Fibroblast of mammary gland (primary cell): ENCODE data around the gene FTSJ3.

Source experiments
- DNase-seq: peaks from one replicate; pipeline ENCODE4 v3.0.0-alpha.2; 2010; ENCODE audit warnings: low read depth
- H3K4me3 ChIP-seq: 2 replicates; pipeline ENCODE4 v1.5.1; 2011; ENCODE audit warnings: low read depth, mild to moderate bottlenecking, low read length, moderate library complexity; ENCODE audit not compliant: control insufficient read depth
- TF ChIP-seq, protein P1 (sequence below): conservative IDR thresholded peaks from 2 replicates; pipeline ENCODE4 v1.5.1; 2011; ENCODE audit warnings: low read depth, low read length, inconsistent platforms; ENCODE audit not compliant: control insufficient read depth, insufficient read depth

Gene FTSJ3

DNA sequence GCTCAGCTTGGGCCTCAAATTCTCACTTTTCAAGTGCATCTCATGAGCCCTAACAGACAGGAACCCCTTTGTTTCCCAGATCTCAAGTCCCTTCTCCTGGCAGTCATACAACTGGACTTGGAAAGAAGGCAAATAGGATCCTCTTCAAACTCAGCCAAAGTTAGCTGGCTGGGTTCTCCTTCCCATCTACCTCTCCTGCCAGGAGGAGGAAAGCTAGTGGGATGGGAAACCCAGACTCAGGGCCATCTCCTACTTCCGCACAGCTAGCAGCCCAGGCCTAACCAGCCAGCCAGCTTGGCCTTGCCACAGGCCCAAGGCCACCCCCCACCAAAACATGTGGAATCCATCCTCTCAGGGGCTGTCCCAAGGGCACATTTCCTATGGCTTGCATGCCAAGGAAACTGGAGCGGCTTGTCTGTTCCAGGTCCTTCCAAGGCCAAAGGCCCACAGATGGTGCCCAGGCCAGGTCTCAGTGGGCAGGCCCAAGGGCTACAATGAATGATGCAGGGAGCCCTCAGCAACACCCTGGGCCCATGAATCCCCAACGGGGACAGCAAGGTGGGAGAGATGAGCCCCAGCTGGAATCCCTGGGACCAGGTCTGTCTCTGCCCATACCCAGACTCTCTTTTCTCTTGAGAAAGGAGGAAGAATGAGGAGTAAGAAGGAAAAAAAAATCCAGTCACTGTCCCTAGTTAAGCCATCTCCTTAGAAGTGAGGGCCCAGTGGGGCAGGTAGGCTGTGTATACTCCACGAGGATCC is 13.3 kb upstream of the FTSJ3 start:
- TF ChIP-seq, protein P1, sequence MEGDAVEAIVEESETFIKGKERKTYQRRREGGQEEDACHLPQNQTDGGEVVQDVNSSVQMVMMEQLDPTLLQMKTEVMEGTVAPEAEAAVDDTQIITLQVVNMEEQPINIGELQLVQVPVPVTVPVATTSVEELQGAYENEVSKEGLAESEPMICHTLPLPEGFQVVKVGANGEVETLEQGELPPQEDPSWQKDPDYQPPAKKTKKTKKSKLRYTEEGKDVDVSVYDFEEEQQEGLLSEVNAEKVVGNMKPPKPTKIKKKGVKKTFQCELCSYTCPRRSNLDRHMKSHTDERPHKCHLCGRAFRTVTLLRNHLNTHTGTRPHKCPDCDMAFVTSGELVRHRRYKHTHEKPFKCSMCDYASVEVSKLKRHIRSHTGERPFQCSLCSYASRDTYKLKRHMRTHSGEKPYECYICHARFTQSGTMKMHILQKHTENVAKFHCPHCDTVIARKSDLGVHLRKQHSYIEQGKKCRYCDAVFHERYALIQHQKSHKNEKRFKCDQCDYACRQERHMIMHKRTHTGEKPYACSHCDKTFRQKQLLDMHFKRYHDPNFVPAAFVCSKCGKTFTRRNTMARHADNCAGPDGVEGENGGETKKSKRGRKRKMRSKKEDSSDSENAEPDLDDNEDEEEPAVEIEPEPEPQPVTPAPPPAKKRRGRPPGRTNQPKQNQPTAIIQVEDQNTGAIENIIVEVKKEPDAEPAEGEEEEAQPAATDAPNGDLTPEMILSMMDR, result no peak
- DNase-seq, result peak; percentile 41
- H3K4me3 ChIP-seq, result peak overlapping the region; percentile 89

DNA sequence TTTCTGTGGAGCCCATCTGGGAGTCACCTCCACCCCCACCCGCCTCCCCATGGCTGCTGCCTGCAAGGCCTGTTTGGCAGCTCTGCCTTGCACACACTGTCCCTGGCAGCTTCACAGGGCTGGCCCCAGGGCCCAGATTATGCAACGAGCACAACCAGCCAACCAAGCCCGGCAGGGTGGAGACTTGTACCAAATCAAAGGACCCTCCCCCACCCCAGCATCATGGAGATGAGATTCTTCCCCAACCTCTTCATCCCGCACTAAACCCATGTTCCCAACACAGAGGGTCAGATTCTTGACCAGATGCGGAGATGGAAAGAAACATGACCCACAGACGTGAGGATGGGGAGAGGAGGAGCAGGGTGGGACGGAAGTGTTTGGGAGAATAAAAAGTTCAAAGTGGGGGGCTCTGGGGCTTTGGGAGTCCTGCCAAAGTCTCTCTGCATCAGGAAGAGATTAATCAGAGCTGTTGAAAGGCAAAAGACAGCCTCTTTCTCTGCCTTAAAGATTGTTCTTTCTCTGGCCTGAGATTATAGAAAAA is 11.2 kb upstream of the FTSJ3 start:
- peak; percentile 95 for DNase-seq
- H3K4me3 ChIP-seq, result peak overlapping the region; percentile 10
- TF ChIP-seq, protein P1, result no peak

DNA sequence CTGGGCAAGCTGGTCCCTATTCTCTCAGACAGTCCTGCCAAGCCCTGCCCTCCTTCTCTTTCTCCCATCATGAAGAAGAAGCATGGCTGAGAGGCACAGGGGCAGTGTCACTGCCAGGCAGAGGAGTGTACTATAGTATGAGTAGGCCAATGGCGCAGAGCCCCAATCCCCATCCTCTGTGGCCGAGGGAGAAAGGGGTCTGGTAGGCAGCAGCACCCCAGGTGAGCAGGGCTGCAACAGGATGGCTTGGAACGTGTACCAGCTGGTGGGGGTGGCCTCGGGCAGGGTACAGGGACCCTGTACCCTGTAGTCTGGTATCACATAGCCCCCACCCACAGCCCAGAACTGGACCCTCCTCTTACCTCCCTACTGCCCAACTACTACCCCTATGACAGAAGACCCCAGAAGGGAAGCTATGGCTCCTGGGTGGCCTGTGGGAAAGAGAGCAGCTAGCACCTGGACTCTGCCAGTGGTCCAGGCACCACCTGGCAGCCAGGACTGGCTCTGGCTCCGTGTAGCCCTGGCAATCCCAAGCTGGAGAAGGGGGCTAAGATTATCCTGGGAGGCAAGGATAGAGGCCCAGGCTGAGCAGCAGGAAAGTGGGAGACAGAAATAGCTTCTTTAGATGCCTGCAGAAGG is 10.6 kb upstream of the FTSJ3 start:
- H3K4me3 ChIP-seq, result no peak overlapping the region
- no peak for DNase-seq
- TF ChIP-seq, protein P1, result no peak

DNA sequence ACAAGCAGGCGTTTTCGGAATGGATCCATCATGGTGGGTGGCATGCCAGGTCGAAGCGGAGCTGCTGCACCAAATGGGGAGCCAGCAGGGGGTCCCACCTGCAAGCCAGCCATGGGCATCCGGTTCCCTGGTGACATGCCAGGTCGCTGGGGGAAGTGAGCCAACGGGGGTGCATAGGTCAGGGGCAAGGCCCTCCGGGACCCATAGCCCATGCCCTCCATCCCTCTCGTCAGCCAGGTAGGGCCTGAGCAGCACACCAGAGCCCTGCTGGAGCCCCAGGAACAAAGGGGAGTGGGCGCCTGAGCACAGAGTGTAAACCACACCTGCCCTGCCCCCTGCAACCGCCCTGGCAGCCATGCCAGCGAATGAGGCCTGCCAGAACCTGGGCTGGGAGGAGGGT is 10.0 kb upstream of the FTSJ3 start:
- no peak overlapping the region for H3K4me3 ChIP-seq
- TF ChIP-seq, protein P1, result no peak
- no peak for DNase-seq

DNA sequence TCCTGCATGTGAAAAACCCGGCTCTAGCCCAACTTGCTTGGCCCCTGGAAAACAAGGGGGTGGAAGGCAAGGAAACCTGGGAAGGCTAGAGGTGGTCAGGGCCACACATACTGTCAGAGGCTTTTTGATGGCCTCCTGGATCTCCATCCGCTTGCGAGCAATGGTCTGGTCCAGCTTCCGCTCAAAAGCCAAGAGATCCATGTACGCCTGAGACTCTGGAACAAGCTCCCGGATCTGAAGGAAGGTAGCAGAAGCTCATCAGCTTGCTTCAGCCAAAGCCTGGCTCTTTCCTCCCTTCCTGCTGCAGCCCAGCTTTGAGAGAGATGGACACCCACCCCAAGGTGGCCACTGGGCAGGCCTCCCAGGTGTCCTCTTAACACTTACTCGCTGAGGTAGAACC is 9.3 kb upstream of the FTSJ3 start:
- TF ChIP-seq, protein P1, result no peak
- H3K4me3 ChIP-seq, result no peak overlapping the region
- DNase-seq, result no peak

DNA sequence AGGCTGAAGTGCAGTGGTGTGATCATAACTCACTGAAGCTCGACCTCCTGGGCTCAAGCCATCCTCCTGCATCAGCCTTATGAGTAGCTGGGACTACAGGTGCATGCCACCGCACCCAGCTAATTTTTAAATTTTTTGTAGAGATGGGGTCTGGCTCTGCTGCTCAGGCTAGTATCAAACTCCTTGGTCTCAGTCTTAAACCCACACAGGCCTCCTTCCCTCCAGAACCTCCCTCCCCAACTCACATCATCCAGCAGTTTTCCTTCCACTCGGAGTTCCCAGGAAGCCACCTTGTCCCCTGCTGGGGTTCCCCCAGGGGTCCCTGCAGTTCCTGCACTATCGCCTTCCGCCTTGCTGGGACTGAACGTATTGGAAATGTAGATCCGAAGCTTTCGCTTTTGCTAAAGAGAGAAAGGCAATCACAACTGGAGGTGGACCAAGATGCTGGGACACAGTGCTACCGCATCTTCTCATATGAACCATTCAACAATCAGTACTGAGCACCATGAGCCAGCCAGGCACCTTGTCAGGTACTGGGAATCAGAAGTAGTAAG is 7.8 kb upstream of the FTSJ3 start:
- no peak overlapping the region for H3K4me3 ChIP-seq
- TF ChIP-seq, protein P1, result no peak
- no peak for DNase-seq
